Type B pancreatic cell (in vitro differentiated cells): ENCODE results near the gene MAGEB5. TPM values are rescaled to one million over a fixed set of nuclear protein-coding genes. Genes with fewer than 3 reads are reported as not detected.
"Not testable (repeated sequence)": the region's sequence is repeated elsewhere in the genome, so short reads cannot be mapped to it uniquely, and the experiment has no call there.

Source experiments
- DNase-seq: peaks from one replicate; pipeline ENCODE4 v3.0.0; 2021; ENCODE audit warnings: mixed read lengths; ENCODE audit not compliant: unreplicated experiment; ENCODE audit errors: extremely low spot score
- H3K27ac Mint-ChIP-seq: 2 replicates; pipeline ENCODE4 v1.8.0; 2021; ENCODE audit warnings: mild to moderate bottlenecking, mixed read lengths
- H3K27me3 Mint-ChIP-seq: 2 replicates; pipeline ENCODE4 v1.8.0; 2021; ENCODE audit warnings: mixed read lengths
- H3K36me3 Mint-ChIP-seq: 2 replicates; pipeline ENCODE4 v1.8.0; 2021; ENCODE audit warnings: mixed read lengths
- H3K4me1 Mint-ChIP-seq: one replicate; pipeline ENCODE4 v1.8.0; 2021; ENCODE audit warnings: mixed read lengths; ENCODE audit not compliant: unreplicated experiment
- H3K4me3 Mint-ChIP-seq: 2 replicates; pipeline ENCODE4 v1.8.0; 2021; ENCODE audit warnings: mild to moderate bottlenecking, mixed read lengths
- H3K9me3 Mint-ChIP-seq: 2 replicates; pipeline ENCODE4 v1.8.0; 2021; ENCODE audit warnings: mixed read lengths
- long read RNA-seq: library from polyadenylated mRNA; unstranded; transcript quantifications from one replicate; pipeline ENCODE4 v2.0.0, GENCODE V29; 2020
- total RNA-seq: library from RNA; stranded (reverse); gene quantifications from 2 replicates; pipeline ENCODE4 v1.2.1, GENCODE V29; 2021; ENCODE audit warnings: low replicate concordance
- TF ChIP-seq, protein P1 (sequence below): fragments of 200-600 bp; sonication (generic); conservative IDR thresholded peaks from 2 replicates; pipeline ENCODE4 v1.5.0; 2021; ENCODE audit warnings: antibody characterized with exemption, mild to moderate bottlenecking

MAGEB5 gene, protein sequence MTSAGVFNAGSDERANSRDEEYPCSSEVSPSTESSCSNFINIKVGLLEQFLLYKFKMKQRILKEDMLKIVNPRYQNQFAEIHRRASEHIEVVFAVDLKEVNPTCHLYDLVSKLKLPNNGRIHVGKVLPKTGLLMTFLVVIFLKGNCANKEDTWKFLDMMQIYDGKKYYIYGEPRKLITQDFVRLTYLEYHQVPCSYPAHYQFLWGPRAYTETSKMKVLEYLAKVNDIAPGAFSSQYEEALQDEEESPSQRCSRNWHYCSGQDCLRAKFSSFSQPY
- not detected in 2 replicates for total RNA-seq
- long read RNA-seq: 0 reads

DNA sequence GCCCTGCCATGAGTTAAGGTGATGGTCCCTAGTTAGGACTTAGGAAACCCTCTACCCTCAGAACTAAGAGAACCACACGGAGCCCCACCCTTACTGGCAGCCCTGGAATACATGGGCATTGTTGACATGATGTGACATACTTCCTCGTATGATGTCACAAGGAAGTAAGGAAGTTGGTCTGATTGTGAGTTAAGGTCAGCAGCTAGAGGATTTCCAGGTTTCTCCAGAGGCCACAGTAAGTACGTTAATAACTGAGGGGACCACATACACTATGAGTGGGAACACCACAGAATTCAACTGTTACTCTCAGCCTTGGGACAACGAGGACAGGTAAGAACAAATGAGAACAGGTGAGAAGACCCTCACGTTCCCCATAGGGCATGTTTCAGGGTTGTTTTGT lies at the start of gene MAGEB5:
MAGEB5 (plus strand) TSS at position 301 of the 400 bp plus-strand sequence. CDS start 1,133 bp downstream, outside the sequence.
- no peak within 1 kb of the TSS for H3K4me3 Mint-ChIP-seq
- no peaks in the 10 kb centered on the region for H3K36me3 Mint-ChIP-seq
- no peaks in the 10 kb centered on the region for H3K27me3 Mint-ChIP-seq
- H3K27ac Mint-ChIP-seq: no peak within 1 kb of the TSS
- TF ChIP-seq, protein P1, sequence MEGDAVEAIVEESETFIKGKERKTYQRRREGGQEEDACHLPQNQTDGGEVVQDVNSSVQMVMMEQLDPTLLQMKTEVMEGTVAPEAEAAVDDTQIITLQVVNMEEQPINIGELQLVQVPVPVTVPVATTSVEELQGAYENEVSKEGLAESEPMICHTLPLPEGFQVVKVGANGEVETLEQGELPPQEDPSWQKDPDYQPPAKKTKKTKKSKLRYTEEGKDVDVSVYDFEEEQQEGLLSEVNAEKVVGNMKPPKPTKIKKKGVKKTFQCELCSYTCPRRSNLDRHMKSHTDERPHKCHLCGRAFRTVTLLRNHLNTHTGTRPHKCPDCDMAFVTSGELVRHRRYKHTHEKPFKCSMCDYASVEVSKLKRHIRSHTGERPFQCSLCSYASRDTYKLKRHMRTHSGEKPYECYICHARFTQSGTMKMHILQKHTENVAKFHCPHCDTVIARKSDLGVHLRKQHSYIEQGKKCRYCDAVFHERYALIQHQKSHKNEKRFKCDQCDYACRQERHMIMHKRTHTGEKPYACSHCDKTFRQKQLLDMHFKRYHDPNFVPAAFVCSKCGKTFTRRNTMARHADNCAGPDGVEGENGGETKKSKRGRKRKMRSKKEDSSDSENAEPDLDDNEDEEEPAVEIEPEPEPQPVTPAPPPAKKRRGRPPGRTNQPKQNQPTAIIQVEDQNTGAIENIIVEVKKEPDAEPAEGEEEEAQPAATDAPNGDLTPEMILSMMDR: no peak
- DNase-seq: no peak
- H3K9me3 Mint-ChIP-seq: peaks cover 6% of the 10 kb centered on the region
- H3K4me1 Mint-ChIP-seq: peaks cover 4% of the 10 kb centered on the region

DNA sequence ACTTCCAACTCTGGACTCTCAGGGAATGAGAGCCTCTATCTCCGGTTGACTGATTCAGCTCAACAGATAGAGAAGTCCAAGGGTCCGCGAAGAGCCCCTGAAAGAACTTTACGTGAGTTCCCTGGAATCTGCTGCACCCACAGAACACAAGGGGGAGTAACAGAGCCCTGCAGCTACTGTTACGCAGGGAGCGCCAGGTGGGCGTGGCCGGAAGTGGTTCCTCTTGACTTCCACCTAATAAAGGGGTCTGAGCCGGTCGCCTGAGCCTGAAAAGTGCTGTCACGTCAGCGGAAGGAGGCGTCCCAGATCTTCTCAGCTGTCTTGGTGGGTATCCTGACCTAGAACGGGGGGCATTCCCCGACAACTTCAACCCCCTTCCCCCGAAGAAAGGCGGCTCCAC lies 23.8 kb upstream of the MAGEB5 start, which contains the start of gene MAGEB6:
MAGEB6 (plus strand) TSS at position 237 of the 400 bp plus-strand sequence. CDS start 1,407 bp downstream, outside the sequence.
- Mint-ChIP-seq H3K4me3 (no peak within 1 kb of the TSS), H3K27ac (no peak within 1 kb of the TSS), H3K4me1 (no peaks in the 10 kb centered on the region), H3K27me3 (no peaks in the 10 kb centered on the region), H3K9me3 (no peaks in the 10 kb centered on the region), H3K36me3 (no peaks in the 10 kb centered on the region)
- TF ChIP-seq, protein P1: no peak
- no peak for DNase-seq

DNA sequence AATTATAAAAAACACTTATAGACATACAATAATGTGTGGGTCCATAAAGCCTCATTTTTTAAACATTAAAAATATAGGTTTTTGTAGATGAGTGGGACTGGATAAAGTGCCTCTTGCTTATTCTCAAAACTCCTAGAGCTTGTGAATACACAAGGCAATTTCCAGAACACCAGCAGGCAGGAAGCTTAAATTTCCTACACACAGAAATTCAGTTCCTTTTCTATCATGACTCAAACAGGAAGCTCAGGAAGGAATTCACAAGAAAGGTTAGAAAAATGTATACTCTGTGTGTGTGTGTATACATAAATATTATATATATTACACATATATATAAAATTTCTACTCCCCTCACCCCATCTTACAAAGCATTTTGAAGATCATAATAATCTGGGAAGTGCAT lies 12.4 kb upstream of the MAGEB5 start:
- TF ChIP-seq, protein P1: no peak
- Mint-ChIP-seq H3K9me3 (no peaks in the 10 kb centered on the region), H3K27ac (no peak overlapping the region), H3K4me3 (no peak overlapping the region), H3K27me3 (no peaks in the 10 kb centered on the region), H3K4me1 (no peaks in the 10 kb centered on the region), H3K36me3 (no peaks in the 10 kb centered on the region)
- no peak for DNase-seq

DNA sequence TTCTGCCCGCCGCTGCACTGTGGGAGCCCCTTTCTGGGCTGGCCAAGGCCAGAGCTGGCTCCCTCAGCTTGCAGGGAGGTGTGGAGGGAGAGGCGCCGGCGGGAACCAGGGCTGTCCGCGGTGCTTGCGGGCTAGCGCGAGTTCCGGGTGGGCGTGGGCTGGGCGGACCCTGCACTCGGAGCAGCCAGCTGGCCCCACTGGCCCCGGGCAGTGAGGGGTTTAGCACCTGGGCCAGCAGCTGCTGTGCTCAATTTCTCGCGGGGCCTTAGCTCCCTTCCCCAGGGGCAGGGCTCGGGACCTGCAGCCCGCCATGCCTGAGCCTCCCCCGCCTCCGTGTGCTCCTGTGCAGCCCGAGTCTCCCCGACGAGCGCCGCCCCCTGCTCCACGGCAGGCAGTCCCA lies 11.3 kb upstream of the MAGEB5 start:
- H3K27ac Mint-ChIP-seq, H3K9me3 Mint-ChIP-seq, H3K36me3 Mint-ChIP-seq, DNase-seq, H3K27me3 Mint-ChIP-seq, H3K4me1 Mint-ChIP-seq, H3K4me3 Mint-ChIP-seq: not testable (repeated sequence)

DNA sequence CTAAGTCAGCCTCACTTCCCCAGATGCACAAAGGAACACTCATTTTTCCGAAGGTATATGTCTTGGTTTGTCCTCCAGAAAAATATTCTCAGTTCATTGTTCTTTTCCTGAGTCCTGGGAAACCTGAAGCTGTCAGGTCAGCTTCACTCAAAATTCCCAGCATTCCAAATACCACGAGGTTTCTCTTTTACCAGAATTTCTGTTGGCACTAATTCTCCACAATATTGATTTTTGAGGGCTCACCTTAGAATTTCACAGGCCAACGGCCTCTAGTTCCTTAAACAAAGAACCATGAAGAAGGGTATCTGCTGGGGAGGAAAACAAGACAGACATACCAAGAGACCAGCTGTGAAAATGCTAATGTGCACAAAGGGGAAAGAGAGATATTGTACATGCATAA lies 8.0 kb upstream of the MAGEB5 start:
- Mint-ChIP-seq H3K27ac (no peak overlapping the region), H3K36me3 (no peaks in the 10 kb centered on the region), H3K4me1 (no peaks in the 10 kb centered on the region), H3K4me3 (no peak overlapping the region), H3K9me3 (no peaks in the 10 kb centered on the region), H3K27me3 (no peaks in the 10 kb centered on the region)
- no peak for DNase-seq
- TF ChIP-seq, protein P1: no peak

DNA sequence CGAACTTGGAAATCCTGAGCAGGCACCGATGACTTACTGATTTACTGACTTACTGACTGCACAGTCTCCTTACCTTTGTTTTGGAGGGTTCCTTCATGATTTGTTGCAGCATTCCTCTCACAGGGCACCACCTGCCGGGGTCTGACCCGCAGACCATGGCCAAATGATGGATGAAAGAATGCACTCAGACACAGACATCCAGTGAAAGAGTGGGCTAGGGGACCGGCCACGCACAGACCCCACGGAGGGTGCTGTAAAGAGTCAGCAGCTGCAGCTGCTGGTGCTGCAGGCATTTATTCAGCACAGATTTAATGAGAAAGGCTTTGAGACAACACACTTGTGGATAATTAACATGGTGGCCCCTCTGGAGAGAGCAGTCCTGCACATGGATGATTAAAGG lies 3.4 kb downstream of the MAGEB5 start:
- H3K27me3 Mint-ChIP-seq: no peaks in the 10 kb centered on the region
- H3K27ac Mint-ChIP-seq: no peak overlapping the region
- no peak overlapping the region for H3K4me3 Mint-ChIP-seq
- H3K36me3 Mint-ChIP-seq: no peaks in the 10 kb centered on the region
- peaks cover 4% of the 10 kb centered on the region for H3K4me1 Mint-ChIP-seq
- TF ChIP-seq, protein P1: no peak
- DNase-seq: no peak
- H3K9me3 Mint-ChIP-seq: peaks cover 6% of the 10 kb centered on the region
